ENCODE results near the gene ANO6.

ANO6 gene

DNA sequence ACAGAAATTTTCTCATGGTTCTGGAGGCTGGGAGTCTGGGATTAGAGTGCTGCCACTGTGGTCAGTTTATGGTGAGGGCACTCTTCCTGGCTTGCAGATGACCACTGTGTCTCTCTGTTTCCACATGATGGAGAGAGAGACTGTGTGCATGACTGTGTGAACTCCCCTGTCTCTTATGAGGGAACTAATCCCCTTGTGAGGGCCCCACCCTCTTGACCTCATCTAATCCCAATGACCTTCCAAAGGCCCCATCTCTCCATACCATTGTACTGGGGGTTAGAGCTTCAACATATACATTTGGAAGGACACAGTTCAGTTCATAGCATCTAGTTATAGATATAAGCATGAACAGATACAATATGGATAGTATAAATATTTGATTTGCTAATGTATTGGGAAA, 31.7 kb downstream of the ANO6 start:
- H3K36me3 Mint-ChIP-seq (ENCODE audit: low read depth), result peaks cover 4% of the 10 kb centered on the region
- no peaks in the 10 kb centered on the region for H3K4me1 Mint-ChIP-seq
- no peaks in the 10 kb centered on the region for H3K9me3 Mint-ChIP-seq
- H3K4me3 Mint-ChIP-seq, result no peak overlapping the region
- no peak overlapping the region for H3K27ac Mint-ChIP-seq
- no peaks in the 10 kb centered on the region for H3K27me3 Mint-ChIP-seq (ENCODE audit: low read depth)
- TF ChIP-seq, protein P1, sequence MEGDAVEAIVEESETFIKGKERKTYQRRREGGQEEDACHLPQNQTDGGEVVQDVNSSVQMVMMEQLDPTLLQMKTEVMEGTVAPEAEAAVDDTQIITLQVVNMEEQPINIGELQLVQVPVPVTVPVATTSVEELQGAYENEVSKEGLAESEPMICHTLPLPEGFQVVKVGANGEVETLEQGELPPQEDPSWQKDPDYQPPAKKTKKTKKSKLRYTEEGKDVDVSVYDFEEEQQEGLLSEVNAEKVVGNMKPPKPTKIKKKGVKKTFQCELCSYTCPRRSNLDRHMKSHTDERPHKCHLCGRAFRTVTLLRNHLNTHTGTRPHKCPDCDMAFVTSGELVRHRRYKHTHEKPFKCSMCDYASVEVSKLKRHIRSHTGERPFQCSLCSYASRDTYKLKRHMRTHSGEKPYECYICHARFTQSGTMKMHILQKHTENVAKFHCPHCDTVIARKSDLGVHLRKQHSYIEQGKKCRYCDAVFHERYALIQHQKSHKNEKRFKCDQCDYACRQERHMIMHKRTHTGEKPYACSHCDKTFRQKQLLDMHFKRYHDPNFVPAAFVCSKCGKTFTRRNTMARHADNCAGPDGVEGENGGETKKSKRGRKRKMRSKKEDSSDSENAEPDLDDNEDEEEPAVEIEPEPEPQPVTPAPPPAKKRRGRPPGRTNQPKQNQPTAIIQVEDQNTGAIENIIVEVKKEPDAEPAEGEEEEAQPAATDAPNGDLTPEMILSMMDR (IDR thresholded peaks at IDR 0.05; ENCODE audit: unreplicated experiment in 3 of 3), result no peak

DNA sequence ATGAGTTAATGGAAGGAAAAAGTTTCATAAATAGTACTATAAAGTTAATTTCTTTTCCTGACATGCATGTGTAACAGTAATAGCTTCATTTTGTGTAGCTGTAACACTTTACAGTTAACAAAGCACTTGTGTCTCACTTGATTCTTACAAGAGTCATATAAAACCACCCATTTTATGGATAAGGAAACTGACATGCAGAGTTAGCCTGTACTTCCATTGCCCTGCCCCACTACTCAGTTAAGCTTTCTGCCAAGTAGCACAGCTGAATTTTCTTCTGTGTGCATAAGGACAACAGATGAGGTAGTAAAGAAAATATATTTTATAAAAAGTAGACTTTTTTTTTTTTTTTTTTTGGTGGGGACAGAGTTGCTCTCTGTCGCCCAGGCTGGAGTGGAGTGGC, 32.2 kb downstream of the ANO6 start:
- Mint-ChIP-seq H3K27ac (no peak overlapping the region), H3K4me1 (no peaks in the 10 kb centered on the region), H3K9me3 (no peaks in the 10 kb centered on the region), H3K4me3 (no peak overlapping the region), H3K36me3 (ENCODE audit: low read depth) (peaks cover 4% of the 10 kb centered on the region), H3K27me3 (ENCODE audit: low read depth) (no peaks in the 10 kb centered on the region)
- TF ChIP-seq, protein P1 (IDR thresholded peaks at IDR 0.05; ENCODE audit: unreplicated experiment in 3 of 3), result no peak

DNA sequence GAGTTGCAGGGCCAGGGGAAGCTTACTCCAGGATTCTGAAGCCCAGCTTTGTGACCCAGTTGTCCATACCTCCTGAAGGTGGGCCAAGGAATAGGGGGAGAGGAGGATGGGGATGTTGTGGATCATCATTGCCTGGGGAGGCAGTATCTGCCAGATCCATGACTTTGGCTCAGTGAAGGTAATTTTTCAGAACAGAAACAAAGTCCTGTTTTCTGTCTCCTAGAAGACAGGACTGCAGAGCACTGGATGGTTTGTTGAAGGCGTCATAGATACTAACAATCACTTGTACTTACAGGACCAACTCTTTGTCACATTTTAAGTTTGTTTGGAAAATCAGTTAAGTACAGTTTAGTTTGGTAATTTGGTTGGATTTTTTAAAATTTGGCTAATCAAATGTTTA, 38.4 kb downstream of the ANO6 start:
- no peaks in the 10 kb centered on the region for H3K36me3 Mint-ChIP-seq (ENCODE audit: low read depth)
- H3K27me3 Mint-ChIP-seq (ENCODE audit: low read depth), result no peaks in the 10 kb centered on the region
- H3K4me3 Mint-ChIP-seq, result no peak overlapping the region
- TF ChIP-seq, protein P1 (IDR thresholded peaks at IDR 0.05; ENCODE audit: unreplicated experiment in 3 of 3), result no peak
- H3K4me1 Mint-ChIP-seq, result peaks cover 9% of the 10 kb centered on the region
- H3K27ac Mint-ChIP-seq, result peak overlapping the region in 1 of 3 experiments; percentile 32
- H3K9me3 Mint-ChIP-seq, result no peaks in the 10 kb centered on the region

- H3K27me3 Mint-ChIP-seq (ENCODE audit: low read depth), result no peaks in the 10 kb centered on the region
- H3K4me1 Mint-ChIP-seq, result peaks cover 21% of the 10 kb centered on the region
- H3K4me3 Mint-ChIP-seq, result no peak overlapping the region
- TF ChIP-seq, protein P1 (IDR thresholded peaks at IDR 0.05; ENCODE audit: unreplicated experiment in 3 of 3), result no peak
- no peaks in the 10 kb centered on the region for H3K9me3 Mint-ChIP-seq
- no peak overlapping the region for H3K27ac Mint-ChIP-seq
- no peaks in the 10 kb centered on the region for H3K36me3 Mint-ChIP-seq (ENCODE audit: low read depth)
Measured at GRCh38 chr12:45256721-45257120, 40.8 kb downstream of the ANO6 start.

GRCh38 chr12:45257185-45257930, 41.5 kb downstream of the ANO6 start:
- H3K36me3 Mint-ChIP-seq (ENCODE audit: low read depth), result no peaks in the 10 kb centered on the region
- TF ChIP-seq, protein P1 (IDR thresholded peaks at IDR 0.05; ENCODE audit: unreplicated experiment in 3 of 3), result no peak
- peaks cover 21% of the 10 kb centered on the region for H3K4me1 Mint-ChIP-seq
- H3K9me3 Mint-ChIP-seq, result no peaks in the 10 kb centered on the region
- H3K27ac Mint-ChIP-seq, result no peak overlapping the region
- H3K27me3 Mint-ChIP-seq (ENCODE audit: low read depth), result no peaks in the 10 kb centered on the region
- H3K4me3 Mint-ChIP-seq, result no peak overlapping the region

DNA sequence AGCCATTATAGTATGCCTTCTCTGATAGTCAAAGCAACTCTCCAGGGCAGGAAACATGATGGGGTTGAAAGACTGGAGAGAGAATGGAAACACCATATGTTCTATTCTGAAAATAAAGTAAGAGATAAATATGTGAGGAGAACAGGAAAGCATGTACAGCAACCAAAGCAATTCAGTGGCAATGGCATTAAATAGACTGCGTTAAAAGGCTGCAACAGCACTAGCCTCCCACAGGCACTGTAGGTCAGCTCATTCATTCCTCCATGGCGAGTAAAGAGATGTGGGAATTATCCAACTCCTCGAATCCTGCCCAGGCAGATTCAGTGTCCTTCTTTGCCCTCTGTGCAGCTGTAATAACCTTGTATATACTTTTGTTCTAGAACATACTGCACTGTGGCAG, 43.8 kb downstream of the ANO6 start:
- H3K27ac Mint-ChIP-seq, result peak overlapping the region; percentile 61 to 79 (median 69)
- no peaks in the 10 kb centered on the region for H3K36me3 Mint-ChIP-seq (ENCODE audit: low read depth)
- no peaks in the 10 kb centered on the region for H3K9me3 Mint-ChIP-seq
- TF ChIP-seq, protein P1 (IDR thresholded peaks at IDR 0.05; ENCODE audit: unreplicated experiment in 3 of 3), result no peak
- H3K27me3 Mint-ChIP-seq (ENCODE audit: low read depth), result no peaks in the 10 kb centered on the region
- no peak overlapping the region for H3K4me3 Mint-ChIP-seq
- H3K4me1 Mint-ChIP-seq, result peaks cover 26% of the 10 kb centered on the region
